HG02678 (cell line): ENCODE results near the gene AGPAT3.

ENCODE experiments used
- ATAC-seq: cut with Tn5 transposase; IDR thresholded peaks from one replicate; pipeline ENCODE4 v1.9.1; 2021; ENCODE audit warnings: mild to moderate bottlenecking, moderate library complexity; ENCODE audit not compliant: unreplicated experiment

The AGPAT3 gene

DNA sequence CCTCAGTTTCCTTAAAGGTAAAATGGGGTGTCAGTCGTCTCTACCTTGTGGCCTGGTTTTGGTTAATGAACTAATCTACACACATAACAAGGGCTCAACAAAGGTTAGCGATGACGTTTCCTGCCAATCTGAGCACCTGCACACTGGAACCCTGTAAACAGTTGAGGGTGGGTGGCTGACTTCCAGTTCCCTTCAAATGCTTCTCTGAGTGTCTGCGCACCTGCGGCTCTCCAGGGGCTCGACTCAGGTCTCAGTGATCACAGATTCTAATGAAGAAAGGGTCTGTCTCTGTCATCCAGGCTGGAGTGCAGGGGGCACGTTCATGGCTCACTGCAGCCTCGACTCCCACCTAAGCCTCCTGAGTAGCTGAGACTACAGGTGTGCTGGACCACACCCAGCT, 3.3 kb upstream of the AGPAT3 start:
- ATAC-seq, result no peak

DNA sequence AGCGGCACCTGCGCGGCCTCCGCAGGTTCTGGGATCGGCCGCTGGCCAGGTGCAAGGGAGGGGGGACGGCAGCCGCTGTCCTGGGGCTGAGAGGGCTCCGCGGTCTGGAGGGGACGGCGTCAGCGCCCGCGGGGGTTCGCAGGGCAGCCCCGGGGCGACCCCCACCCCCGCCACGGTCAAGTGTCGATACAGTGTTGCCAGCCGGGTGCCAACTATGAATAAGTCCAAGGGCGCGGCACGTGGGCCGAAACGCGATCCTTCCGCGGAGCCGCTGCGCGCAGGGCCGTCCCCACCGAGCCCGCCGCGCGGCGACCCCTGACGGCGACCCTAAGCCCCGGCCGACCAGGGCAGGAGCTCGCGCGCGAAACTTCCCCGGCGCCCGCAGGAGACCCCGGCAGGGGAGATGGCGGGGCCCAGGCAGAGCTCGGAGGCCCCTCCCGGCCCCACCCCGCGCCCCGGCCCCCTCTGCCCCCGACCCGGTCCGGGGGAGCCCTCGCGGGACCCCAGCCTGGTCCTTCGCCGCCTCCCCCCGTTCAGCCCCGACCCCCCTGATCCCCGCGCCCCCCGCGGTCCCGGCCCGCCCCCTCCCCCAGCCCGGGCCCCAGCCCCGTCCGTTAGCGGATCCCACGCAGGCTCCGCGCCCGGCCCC, 586 bp upstream of the AGPAT3 start:
- ATAC-seq, result no peak

DNA sequence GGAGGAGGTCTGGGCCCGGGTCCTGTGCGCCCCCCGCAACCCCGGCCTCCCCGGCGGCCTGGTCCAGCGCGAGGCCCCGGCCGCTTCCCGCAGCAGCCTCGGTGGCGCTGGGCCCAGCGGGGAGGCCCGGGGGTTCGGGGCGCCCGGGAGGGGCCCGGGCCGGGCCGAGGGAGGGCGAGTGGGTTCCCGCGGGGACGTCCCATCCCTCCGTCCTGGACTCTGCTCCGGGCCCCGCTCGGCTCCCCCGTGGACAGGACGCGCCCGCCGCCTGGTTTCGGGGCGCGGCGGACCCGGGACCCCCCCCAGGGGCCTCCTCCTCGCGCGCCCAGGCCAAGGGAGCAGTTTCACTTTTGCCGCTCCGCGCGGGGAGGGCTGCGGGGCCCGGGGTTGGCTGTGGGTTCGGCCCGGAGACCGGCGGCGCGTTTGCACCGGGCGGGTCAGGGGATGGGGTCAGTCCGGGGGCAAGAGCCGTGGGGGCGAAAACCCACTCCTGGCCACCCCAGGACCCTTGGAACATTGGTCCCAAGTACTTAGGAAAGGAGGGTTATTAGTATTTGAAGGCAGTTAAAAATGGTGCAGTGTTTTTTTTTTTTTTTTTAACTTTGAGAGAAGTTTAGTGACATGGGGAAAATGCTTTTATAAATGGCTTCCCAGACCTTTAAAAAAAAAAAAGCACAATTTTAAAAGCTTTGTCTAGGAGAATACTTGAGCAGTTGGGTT, 677 bp downstream of the AGPAT3 start:
- peak; percentile 34 for ATAC-seq

DNA sequence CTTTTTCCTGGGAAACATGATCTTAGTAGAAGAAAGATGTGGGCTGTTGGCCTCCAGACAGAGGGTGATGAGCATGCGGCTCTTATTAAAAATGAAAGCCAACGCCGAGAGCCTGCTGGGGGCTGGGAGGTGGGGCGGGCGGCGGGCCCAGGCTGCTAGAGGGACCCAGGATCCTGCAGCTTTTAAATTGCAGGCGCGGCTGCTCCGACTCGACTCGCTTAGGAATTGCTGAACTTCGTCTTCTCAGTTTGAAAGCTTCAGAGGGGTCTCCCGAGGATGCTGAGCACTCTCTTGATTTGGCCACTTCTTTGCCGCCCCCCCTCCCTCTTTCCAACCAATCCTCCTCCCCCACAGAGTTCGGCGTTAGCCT, 1.2 kb downstream of the AGPAT3 start:
- ATAC-seq, result no peak

DNA sequence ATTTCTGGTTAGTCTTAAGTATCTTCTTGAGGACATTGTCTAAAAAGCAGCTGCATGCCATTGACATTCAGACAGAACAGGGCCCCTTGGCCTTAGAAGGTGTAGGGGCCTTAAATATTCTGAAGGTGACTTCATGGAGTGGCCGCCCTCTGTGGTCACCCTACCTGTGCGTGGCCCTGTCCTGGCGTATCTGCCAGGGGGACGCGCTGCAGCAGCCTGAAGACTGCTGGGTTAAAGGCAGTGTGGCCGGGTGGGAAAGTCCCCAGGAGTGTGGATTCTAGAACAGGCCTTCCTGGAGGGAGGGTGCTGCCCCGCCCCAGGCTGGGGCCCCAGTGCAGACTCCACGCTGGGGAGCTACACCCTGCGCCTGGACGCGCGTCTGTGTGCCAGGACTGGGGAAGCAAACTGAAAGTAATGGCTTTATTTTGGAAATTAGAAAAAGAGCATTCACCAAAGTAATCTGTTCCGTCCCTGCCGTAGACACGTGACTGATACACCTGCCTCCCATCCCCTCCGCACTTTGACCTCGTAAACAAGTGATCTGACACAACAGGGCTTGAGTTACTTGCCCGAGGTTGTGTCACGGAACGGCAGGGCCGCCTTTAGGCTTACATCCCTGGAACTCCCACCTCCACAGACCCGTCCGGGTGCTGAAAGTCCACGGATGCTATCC, 1.8 kb downstream of the AGPAT3 start:
- no peak for ATAC-seq

DNA sequence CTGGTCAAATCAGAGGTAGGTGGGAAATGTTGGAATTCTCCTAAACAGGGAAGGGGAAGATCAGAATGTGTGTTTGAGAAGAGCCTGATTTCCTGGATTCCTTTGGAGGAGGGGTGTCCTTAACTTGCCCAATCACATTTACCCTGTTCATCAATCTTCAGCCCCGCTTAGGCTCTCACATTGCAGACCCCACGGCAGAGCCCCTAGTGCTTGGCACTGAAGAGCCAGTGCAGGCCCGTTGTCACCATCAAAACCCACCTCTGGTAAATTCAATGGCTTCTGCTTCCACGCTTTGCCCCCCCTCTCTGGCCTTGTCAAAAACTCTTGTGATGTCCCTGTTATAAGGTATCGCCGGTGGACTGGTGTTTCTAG, 2.3 kb downstream of the AGPAT3 start:
- no peak for ATAC-seq

DNA sequence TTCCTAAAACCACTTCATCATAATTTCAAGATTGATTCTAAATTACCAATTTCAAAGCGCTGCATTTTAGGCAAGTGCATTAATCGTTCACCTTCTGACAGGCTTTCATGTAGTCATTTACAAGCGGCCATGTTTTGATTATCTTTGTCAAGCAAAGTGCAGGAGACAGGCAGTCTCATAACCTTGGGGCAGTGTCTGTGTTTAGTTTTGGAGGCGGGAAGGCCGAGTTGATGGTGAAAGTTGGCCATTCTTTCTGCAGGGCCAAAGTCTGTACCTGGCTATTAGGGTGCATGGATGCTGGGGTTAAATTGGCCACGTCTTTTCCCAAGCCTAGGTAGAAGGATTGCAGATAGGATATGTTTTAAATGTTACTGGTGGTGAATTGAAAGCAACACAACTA, 2.9 kb downstream of the AGPAT3 start:
- no peak for ATAC-seq

DNA sequence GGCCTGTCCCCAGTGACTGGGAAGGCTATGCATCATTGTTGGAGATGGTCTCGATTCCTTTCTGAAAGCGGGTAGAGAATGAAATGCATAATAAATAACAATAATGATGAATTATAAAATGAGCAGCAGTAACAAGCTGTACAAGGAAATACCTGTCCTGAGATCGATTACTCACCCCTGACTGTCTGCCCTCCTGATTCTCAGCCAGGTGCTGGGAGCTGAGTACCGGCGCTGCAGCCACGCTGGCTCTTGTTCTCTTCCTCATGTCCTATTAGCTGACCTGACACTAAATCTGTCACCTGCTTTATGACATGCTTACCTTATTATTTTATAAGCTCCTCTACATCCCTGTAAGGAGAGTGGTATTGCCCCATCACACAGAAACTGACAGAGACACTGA, 3.4 kb downstream of the AGPAT3 start:
- ATAC-seq, result no peak

DNA sequence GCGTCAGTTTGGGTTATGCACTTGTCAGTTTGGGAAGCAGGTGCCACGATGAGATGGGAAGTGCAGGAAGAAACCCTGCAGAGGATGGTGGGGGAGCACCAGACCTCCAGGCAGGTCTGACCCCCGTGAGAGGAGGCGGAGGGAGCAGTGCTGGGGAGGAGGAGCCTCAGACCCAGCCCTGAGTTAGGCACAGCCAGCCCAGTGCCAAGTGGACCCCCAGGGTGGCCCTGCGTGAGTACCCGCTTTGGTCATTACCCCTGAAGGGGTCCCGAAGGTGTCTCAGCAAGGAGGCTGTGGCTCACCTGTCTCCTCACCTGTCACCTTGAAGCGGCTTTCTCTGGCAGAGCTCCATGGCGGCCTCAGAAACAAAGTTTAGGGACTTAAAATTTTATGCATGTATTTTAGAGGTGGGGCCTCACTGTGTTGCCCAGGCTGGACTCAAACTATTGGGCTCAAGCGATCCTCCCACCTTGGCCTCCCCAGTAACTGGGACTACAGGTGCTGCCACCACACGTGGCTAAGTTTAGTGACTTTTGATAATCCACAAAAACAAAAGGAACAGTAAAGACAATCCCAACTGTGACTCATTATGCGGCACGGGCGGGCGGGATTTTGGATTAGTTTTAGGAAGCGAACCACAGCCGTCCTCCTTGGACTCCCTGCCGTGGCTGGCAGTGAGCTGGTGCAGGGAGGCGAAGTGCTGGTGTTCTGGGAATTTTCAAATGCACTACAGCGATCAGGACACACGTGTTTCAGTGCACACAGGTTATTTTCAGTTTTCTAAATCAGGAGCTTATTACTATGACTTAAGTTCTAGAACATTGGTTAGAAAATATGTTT, 4.7 kb downstream of the AGPAT3 start:
- ATAC-seq, result no peak

DNA sequence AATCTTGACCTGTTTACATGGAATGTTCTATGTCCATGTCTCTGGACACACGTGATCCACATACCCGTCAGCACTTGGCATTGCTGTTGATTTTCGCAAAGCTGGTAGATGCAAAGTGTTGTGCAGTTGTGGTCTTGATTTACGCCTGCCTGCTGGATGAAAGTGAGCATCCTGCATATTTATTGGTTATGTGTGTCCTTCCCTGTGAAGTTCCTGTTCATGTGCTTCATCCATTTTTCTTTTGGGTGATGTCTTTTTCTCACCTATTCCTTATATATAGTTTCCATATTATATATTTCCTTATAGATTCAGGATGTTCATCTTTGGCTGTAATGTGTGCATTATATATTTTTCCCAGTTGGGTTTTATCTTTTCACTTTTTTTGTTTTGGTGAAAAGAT, 6.5 kb downstream of the AGPAT3 start:
- no peak for ATAC-seq

DNA sequence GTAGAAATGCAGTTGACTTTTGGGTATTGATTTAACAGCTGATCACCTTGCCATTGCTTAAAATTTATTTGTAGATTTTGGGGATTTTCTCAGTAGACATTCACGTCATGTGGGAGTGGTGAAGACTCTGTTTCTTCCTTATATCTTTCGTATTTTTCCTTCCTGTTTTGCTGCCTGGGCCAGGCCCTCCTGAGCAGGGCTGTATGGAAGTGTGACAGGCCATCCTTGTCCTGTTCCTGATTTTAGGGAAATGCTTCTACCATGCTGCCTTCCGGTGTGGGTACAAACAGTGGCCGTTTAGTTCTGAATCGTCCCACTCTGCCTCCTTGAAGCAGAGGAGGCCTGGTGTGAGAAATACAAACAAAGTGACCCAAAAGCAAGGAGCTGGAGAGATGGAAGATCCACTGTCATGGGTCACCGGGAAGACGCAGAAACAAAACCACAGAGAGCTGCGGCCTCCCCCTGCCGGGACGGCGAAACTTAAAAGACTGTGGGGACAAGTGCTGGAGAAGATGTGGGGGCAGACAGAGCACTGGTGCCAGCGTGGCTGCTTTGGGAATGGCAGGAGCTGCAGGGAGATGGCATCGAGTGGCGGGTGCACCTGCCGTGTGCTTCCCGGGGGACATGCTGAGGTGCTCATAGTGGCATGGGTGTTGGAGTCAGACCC, 7.6 kb downstream of the AGPAT3 start:
- no peak for ATAC-seq

DNA sequence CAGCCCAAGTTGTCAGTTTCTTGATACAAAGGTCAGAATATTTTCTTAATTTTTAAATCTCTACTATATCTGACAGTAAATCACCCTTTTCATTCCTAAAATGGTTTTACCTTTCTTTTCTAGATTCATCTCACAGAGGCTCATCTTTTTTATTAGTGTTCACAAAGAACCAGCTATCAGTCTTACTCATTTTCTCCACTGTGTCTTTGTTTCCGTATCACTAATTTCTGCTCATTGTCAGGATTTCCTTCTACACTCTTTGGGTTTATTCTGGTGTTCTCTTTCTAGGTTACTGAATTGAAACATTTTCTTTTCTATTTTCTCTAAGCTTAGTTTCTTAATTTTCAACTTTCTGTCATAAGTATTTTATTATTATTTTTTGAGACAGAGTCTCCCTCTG, 8.7 kb downstream of the AGPAT3 start:
- ATAC-seq, result no peak

DNA sequence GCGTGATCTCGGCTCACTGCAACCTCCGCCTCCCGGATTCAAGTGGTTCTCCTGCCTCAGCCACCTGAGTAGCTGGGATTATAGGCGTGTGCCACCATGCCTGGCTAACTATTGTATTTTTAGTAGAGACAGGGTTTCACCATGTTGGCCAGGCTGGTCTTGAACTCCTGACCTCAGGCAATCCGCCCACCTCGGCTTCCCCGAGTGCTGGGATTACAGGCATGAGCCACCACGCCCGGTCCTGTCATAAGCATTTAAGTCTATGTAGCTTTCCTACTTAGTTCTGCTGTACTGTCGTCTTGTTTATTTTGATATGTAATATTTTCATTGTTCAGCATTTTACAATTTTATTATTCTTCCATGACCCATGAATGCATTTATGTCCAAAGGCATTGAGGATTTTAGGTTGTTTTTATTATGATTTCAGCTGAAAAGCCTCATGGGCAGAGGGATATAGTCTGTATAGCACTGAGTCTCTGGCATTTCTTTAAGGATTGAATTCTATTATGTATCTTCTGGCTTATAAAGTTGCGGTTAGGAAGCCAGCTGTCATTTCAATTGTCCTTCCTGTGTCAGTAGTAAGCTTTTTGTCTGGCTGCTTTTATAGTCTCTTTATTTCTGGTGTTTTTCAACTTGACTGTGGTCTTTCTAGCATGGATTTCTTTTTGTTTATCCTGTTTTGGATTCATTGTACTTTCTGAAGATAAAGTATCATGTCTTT, 9.2 kb downstream of the AGPAT3 start:
- no peak for ATAC-seq

DNA sequence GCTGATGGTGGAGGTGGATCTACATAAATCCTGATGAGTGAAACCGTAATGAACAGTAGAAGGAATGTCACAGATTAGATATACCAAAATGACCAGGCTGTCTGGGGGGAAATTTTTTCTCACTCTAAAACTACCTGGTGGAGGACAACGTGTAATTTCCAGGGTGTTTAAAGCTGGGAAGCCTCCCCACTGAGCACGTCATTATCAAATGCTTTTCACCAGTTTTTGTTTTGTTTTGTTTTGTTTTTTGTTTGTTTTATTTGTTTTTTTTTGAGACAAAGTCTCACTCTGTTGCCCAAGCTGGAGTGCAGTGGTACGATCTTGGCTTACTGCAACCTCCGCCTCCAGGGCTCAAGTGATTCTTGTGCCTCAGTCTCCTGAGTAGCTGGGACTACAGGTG, 11.6 kb downstream of the AGPAT3 start:
- ATAC-seq, result no peak

DNA sequence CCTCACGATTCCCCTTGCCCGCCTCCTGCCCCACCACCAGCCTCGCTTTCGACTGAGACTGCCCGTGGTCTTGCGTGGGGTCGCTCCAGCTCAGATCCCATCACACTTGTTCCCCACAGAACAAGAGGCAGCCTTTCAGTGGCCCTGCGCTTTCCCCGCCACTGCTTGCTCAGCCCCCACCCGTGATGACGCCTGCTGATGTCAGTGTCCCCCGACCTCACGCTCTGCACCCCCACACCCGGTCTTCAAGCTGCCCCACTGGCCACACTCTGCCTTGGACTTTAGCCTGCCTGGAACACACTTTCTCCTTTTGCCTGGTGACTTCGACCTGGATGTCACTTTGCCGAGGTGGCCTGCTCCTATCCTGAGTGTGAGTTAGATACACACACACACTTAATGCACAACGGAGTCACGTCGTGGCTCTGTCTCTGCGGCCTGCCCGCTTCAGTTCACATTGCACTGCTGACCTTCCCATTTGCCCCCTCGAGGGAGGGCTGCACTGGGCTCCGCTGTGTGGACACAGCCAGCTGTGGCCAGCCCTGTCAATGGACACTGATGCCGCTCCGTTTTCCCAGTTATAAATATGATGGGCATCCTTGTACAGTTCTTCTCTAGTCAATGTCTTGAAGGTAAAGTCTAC, 13.0 kb downstream of the AGPAT3 start:
- ATAC-seq, result no peak

DNA sequence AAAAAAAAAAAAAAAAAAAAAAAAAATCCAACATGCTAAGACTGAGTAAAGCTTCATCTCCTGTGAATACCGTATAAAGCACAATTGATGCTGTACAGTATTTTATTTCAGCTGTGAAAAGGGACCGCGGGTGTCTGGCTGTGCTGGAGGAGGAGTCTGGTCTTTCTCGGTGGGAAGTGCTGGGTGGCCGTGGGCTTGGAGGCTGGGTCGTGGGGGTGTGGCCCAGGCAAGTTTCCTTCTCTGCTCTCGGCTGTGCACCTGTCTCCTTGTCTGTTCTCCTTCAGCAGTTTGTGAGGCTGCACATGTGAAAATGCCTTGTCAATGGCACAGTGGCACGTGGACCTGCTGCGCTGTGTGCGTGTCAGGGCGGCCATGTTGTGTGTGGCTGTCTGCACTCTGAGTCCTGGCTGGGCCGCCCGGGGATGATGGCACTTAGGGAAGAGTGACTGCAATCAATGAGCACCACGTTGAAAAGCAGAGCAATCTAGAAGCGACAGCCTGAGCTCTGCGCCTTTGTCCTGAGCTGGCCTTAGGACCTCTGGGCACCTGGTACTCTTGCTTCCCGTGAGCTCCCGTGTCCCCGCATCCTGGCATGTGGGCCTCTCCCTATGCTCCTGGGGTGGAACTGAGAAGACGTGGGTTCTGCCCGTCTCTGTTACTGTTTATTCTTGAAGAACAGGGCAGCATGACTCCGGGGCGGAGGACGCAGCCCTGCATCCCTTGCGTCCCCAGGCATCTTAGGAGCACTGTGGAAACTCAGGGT, 14.5 kb downstream of the AGPAT3 start:
- no peak for ATAC-seq

DNA sequence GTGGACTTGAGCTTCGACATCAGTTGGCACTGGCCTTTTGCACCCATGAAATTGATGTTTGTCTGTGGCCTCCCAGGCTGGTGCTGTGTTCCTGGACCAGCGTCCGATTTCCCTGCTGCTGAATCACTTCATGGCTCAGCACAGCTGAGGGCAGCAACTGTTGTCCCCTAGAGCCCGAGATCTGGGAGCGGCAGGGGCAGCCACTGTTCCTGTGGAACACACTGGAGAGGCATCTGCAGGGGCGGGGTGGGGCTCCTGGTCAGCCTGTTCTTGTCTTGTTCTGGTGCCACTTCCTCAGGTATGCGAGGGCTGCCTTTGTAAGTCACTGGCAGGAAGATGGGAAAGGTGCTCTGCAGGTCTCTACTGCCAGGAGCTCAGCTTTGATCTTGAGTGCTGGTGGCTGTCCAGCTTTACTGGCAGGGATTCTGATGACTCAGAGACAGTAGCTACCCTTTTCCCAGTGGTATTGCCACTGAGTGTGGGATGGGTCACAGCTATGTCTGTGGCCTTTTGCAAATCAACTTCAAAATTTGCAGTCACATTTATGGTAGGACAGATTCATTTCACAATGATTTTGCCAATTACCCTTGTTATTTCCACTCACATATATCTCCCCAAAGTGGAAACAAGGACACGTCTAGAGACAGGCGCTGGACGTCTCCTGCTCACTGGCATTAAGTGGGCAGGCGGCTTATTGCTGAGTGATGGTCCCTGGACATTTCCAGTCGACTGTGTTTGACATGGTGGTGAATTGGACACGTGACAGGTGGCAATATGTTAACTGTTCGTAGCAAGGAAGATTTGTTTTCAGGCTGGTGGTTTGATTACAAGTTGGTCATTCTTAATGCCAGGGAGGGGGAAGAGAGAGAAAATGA, 15.3 kb downstream of the AGPAT3 start:
- no peak for ATAC-seq

DNA sequence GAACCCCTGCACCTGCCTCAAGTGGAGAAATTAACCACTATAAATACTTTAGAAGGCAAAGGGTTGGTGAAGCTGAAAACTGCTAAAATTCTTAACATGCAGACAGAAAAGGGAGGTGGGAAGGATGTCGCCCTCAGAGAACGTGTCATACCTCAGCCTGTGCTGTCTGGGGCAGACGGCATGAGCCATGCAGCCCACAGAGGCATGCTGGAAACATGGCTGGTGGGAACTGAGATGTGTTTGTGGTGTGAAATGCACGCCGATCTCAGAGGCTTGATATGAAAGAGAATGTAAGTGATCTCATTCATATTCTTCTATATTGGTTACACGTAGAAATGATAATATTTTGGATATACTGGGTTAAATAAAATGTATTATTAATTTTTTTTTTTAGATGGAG, 16.3 kb downstream of the AGPAT3 start:
- no peak for ATAC-seq
